ENCODE results near the gene PRKN.

DNA sequence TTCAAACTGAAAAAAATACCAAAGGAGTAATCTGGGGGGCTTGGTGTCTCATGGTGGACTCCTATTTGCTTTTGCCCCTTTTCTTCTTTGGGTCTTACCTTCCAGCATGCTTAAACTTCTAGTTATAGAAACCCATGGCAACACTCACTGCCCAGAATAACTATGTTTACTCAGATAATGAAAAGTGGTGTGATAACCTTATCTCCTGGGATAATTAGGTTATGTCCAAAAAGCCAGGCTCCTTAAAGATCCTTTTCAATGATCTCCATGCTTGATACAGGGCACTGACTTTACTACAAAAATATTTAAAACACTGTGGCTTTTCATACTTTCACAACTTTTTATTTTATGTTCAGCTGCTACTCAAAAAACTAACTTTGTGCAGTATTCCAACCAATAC lies 245.6 kb downstream of the PRKN start:
- TF ChIP-seq POLR2AphosphoS5 (IDR thresholded peaks at IDR 0.05; ENCODE audit: low read depth) (no peak), CTCF (conservative IDR thresholded peaks at IDR 0.05; ENCODE audit: low read depth in 2 of 2) (no peak), EZH2 (IDR thresholded peaks at IDR 0.05; ENCODE audit: low read depth, unreplicated experiment) (no peak), CREB1 (CRISPR knock-in tag; IDR thresholded peaks at IDR 0.05; ENCODE audit: low read depth) (no peak), REST (IDR thresholded peaks at IDR 0.05; ENCODE audit: unreplicated experiment) (no peak), EZH2phosphoT487 (IDR thresholded peaks at IDR 0.05; ENCODE audit: unreplicated experiment) (no peak), STAT1 (IDR thresholded peaks at IDR 0.05; ENCODE audit: unreplicated experiment) (no peak), ZNF462 (CRISPR knock-in tag; IDR thresholded peaks at IDR 0.05) (no peak), JUNB (IDR thresholded peaks at IDR 0.05; ENCODE audit: unreplicated experiment) (no peak), NANOG (IDR thresholded peaks at IDR 0.05; ENCODE audit: borderline replicate concordance) (no peak), ZNF331 (CRISPR knock-in tag; IDR thresholded peaks at IDR 0.05; ENCODE audit: low read depth) (no peak)
- TF ChIP-seq, protein P1, sequence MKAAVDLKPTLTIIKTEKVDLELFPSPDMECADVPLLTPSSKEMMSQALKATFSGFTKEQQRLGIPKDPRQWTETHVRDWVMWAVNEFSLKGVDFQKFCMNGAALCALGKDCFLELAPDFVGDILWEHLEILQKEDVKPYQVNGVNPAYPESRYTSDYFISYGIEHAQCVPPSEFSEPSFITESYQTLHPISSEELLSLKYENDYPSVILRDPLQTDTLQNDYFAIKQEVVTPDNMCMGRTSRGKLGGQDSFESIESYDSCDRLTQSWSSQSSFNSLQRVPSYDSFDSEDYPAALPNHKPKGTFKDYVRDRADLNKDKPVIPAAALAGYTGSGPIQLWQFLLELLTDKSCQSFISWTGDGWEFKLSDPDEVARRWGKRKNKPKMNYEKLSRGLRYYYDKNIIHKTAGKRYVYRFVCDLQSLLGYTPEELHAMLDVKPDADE (IDR thresholded peaks at IDR 0.05): no peak

Data from GM23338 (cell line).